Mesodermal cell (in vitro differentiated cells): ENCODE data around the gene SHISA9.

Source experiments
- H3K27ac ChIP-seq: 2 replicates; pipeline ENCODE4 v1.7.0; 2013; ENCODE audit warnings: mild to moderate bottlenecking, low read depth, low read length, moderate library complexity; ENCODE audit not compliant: severe bottlenecking
- H3K36me3 ChIP-seq: 2 replicates; pipeline ENCODE4 v1.7.1; 2013; ENCODE audit warnings: mild to moderate bottlenecking, low read length, moderate library complexity; ENCODE audit not compliant: control insufficient read depth, insufficient read depth
- H3K4me1 ChIP-seq: one replicate; pipeline ENCODE4 v1.7.1; 2013; ENCODE audit warnings: mild to moderate bottlenecking, low read length; ENCODE audit not compliant: insufficient read depth, control insufficient read depth, poor library complexity, severe bottlenecking
- H3K4me3 ChIP-seq: 2 replicates; pipeline ENCODE4 v1.7.0; 2013; ENCODE audit warnings: low read length, control low read depth, mild to moderate bottlenecking; ENCODE audit not compliant: insufficient read depth, poor library complexity, severe bottlenecking; ENCODE audit errors: extremely low read depth
- H3K9me3 ChIP-seq: 2 replicates; pipeline ENCODE4 v1.7.1; 2013; ENCODE audit warnings: mild to moderate bottlenecking, low read length, moderate library complexity; ENCODE audit not compliant: control insufficient read depth
- WGBS, 2 experiments: methylation state at CpG; one replicate each; pipeline ENCODE4 v1.1.5; 2013; ENCODE audit warnings: missing lambda C conversion rate in 2 of 2; ENCODE audit not compliant: insufficient coverage in 2 of 2; 5-methylcytosine and 5-hydroxymethylcytosine counted together

SHISA9 gene

DNA sequence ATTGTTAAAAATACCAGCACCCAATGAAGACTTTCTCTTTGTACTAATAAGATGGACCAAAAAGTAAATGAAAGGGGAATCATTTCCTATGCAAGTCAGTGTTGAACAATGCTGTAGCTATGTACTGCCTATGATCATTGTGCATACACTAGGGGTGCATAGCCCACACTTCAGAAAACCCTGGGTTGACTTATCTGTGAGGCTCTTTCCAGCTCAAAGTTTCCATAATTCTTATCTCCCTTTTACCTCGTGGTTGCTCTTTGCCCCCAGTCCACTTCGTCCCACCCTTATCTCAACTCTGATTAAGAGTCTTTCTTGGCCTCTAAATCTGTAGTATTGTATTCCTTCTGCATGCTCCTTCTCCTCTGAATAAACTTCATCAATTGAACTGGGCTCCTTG is 336.8 kb downstream of the SHISA9 start:
- Histone ChIP-seq H3K27ac (no peak overlapping the region), H3K4me3 (no peak overlapping the region), H3K4me1 (no peaks in the 10 kb centered on the region), H3K36me3 (no peaks in the 10 kb centered on the region), H3K9me3 (no peaks in the 10 kb centered on the region)
- WGBS, 2 experiments = 76 to 92% methylated on average over 2 of the region's 2 CpGs

GRCh38 chr16:13242201-13242600 is 340.8 kb downstream of the SHISA9 start:
- 86 to 100% methylated on average over 2 to 3 of the region's 3 CpGs for WGBS, 2 experiments
- H3K27ac ChIP-seq = no peak overlapping the region
- H3K9me3 ChIP-seq = no peaks in the 10 kb centered on the region
- no peaks in the 10 kb centered on the region for H3K4me1 ChIP-seq
- H3K4me3 ChIP-seq = no peak overlapping the region
- H3K36me3 ChIP-seq = no peaks in the 10 kb centered on the region

- Histone ChIP-seq H3K4me1 (no peaks in the 10 kb centered on the region), H3K9me3 (no peaks in the 10 kb centered on the region), H3K27ac (no peak overlapping the region), H3K4me3 (no peak overlapping the region), H3K36me3 (no peaks in the 10 kb centered on the region)
- 94 to 100% methylated on average over 3 of the region's 5 CpGs for WGBS, 2 experiments
These were observed 343.4 kb downstream of the SHISA9 start for GRCh38 chr16:13244770-13245169.

GRCh38 chr16:13245713-13246377 is 344.4 kb downstream of the SHISA9 start:
- Histone ChIP-seq H3K36me3 (no peaks in the 10 kb centered on the region), H3K27ac (no peak overlapping the region), H3K4me3 (no peak overlapping the region), H3K9me3 (no peaks in the 10 kb centered on the region), H3K4me1 (no peaks in the 10 kb centered on the region)
- WGBS, 2 experiments = 89 to 94% methylated on average over 1 to 2 of the region's 6 CpGs

- Histone ChIP-seq H3K27ac (no peak overlapping the region), H3K9me3 (peaks cover 7% of the 10 kb centered on the region), H3K36me3 (no peaks in the 10 kb centered on the region), H3K4me3 (no peak overlapping the region), H3K4me1 (no peaks in the 10 kb centered on the region)
- 71 to 89% methylated on average over 1 of the region's 1 CpG for WGBS, 2 experiments
These were observed 353.7 kb downstream of the SHISA9 start for GRCh38 chr16:13254998-13255614.

DNA sequence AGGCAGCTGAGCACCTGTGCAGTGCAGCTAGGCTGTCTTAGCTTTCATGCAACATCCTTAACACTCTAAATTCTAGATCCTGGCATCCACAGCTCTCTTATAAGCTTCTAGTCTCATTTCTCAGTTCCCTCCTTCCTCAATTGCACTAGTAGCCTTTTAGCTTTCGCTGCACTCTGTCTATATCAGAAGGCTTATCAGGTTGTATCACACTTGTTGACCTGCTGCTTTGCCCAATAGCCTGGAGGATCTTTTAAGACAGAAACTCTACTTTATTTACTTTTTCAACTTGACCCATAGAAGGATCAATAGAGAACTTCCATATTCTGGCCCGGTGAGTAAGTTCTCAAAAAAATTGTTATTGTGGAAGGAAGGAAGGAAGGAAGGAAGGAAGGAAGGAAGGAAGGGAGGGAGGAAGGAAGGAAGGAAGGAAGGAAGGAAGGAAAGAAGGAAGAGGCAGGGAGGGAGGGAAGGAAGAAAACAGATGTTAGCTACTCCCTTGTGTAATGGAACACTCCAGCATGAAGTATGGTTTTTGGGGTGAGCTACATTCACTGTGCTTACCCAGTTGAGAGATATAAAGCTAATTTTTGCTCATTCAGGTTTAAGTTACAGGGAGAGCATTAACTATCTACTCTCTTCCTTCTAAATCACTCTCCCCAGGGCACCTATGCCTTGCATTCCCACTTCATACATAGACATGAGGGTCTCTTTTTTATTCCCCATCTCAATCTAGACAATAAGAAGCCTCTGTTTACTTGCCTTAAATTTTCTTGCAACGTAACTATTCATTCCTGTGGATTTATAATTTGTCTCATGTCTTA is 361.1 kb downstream of the SHISA9 start:
- 80 to 96% methylated on average over 2 of the region's 3 CpGs for WGBS, 2 experiments
- Histone ChIP-seq H3K4me3 (no peak overlapping the region), H3K27ac (no peak overlapping the region), H3K36me3 (no peaks in the 10 kb centered on the region), H3K9me3 (peaks cover 7% of the 10 kb centered on the region), H3K4me1 (no peaks in the 10 kb centered on the region)

- H3K9me3 ChIP-seq = no peaks in the 10 kb centered on the region
- H3K4me1 ChIP-seq = no peaks in the 10 kb centered on the region
- H3K27ac ChIP-seq = no peak overlapping the region
- no peak overlapping the region for H3K4me3 ChIP-seq
- H3K36me3 ChIP-seq = no peaks in the 10 kb centered on the region
- 82 to 92% methylated on average over 4 of the region's 4 CpGs for WGBS, 2 experiments
These were observed 363.6 kb downstream of the SHISA9 start for GRCh38 chr16:13264749-13265552.

- H3K4me3 ChIP-seq = no peak overlapping the region
- no peaks in the 10 kb centered on the region for H3K9me3 ChIP-seq
- H3K27ac ChIP-seq = no peak overlapping the region
- WGBS, 2 experiments = 100% methylated on average over 1 of the region's 1 CpG
- H3K36me3 ChIP-seq = no peaks in the 10 kb centered on the region
- H3K4me1 ChIP-seq = no peaks in the 10 kb centered on the region
These were observed 368.0 kb downstream of the SHISA9 start for GRCh38 chr16:13269359-13269758.

- Histone ChIP-seq H3K4me1 (no peaks in the 10 kb centered on the region), H3K9me3 (no peaks in the 10 kb centered on the region), H3K36me3 (no peaks in the 10 kb centered on the region), H3K27ac (no peak overlapping the region), H3K4me3 (no peak overlapping the region)
- WGBS, 2 experiments = 72 to 89% methylated on average over 1 to 4 of the region's 5 CpGs
These were observed 368.6 kb downstream of the SHISA9 start for GRCh38 chr16:13269905-13270528.

DNA sequence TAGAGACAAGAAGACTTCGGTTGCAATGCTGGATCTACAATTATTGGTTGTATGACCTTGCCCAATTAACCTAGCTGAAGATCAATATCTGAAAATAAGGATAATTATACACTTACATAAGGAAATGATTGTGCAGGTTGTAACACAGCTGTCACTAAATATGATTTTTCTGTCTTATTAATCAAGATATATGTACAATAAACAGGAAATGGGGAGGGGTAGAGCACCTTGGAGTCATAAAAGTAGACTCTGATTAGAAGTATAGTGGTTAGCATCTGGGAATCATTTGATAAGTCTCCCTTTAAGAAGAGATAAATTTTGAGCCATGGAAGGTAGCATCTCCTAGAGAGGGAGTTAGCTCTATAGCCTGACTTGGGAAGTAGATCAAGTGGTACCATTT is 369.2 kb downstream of the SHISA9 start:
- 100% methylated on average over 1 of the region's 1 CpG; no CpG with 5 or more reads in 1 of the 2 experiments for WGBS, 2 experiments
- no peak overlapping the region for H3K27ac ChIP-seq
- H3K4me1 ChIP-seq = no peaks in the 10 kb centered on the region
- no peaks in the 10 kb centered on the region for H3K9me3 ChIP-seq
- no peak overlapping the region for H3K4me3 ChIP-seq
- H3K36me3 ChIP-seq = no peaks in the 10 kb centered on the region
